HepG2 (cell line): Measurements from ENCODE around the gene RNASE11. TPM values are rescaled to one million over a fixed set of nuclear protein-coding genes. Genes with fewer than 3 reads are reported as not detected.

ENCODE experiments used
- AHR ChIP-seq: IDR thresholded peaks from 2 replicates; pipeline ENCODE4 v1.6.1; 2018; ENCODE audit warnings: missing genetic modification reagents, missing compliant biosample characterization
- ATF7-NPFF ChIP-seq: sonication (generic); formaldehyde crosslinking; IDR thresholded peaks from 2 replicates; pipeline ENCODE4 v1.8.1; 2023; ENCODE audit warnings: mild to moderate bottlenecking, low read depth, missing genetic modification reagents, moderate library complexity
- DPF2 ChIP-seq: sonication (generic); formaldehyde crosslinking; IDR thresholded peaks from 2 replicates; pipeline ENCODE4 v1.4.0; 2020; ENCODE audit warnings: mild to moderate bottlenecking, low read depth, missing genetic modification reagents, borderline replicate concordance
- FOXO1 ChIP-seq: sonication (generic); formaldehyde crosslinking; IDR thresholded peaks from 2 replicates; pipeline ENCODE4 v1.4.0; 2020; ENCODE audit warnings: missing genetic modification reagents
- FOXP1 ChIP-seq, 2 experiments: fragments of 450-650 bp in 1 of 2; IDR thresholded peaks; 2 replicates each; pipeline ENCODE4 v1.6.1; 2017 to 2018; ENCODE audit warnings: antibody characterized with exemption in 1 of 2
- HDAC2 ChIP-seq: sonication (generic); formaldehyde crosslinking; IDR thresholded peaks from 2 replicates; pipeline ENCODE4 v1.4.0; 2020; ENCODE audit warnings: missing genetic modification reagents
- HNRNPH1 ChIP-seq: fragments of 200-400 bp; formaldehyde crosslinking; optimal IDR thresholded peaks from 2 replicates; pipeline ENCODE3; 2017; ENCODE audit warnings: mild to moderate bottlenecking, low read depth, low read length
- HNRNPLL ChIP-seq: fragments of 200-400 bp; formaldehyde crosslinking; IDR thresholded peaks from 2 replicates; pipeline ENCODE4 v1.6.1; 2017; ENCODE audit warnings: mild to moderate bottlenecking, low read depth, low read length; ENCODE audit not compliant: poor library complexity, severe bottlenecking
- RFX1 ChIP-seq: fragments of 450-650 bp; IDR thresholded peaks from 2 replicates; pipeline ENCODE4 v1.6.1; 2017
- TGIF2 ChIP-seq: IDR thresholded peaks from 2 replicates; pipeline ENCODE4 v1.6.1; 2016; ENCODE audit warnings: control low read depth, missing compliant biosample characterization
- THYN1 ChIP-seq: sonication (generic); formaldehyde crosslinking; IDR thresholded peaks from 2 replicates; pipeline ENCODE4 v1.8.1; 2023; ENCODE audit warnings: low read depth, mild to moderate bottlenecking, moderate library complexity, missing genetic modification reagents, borderline replicate concordance
- ZBTB1 ChIP-seq: sonication (generic); formaldehyde crosslinking; IDR thresholded peaks from 2 replicates; pipeline ENCODE4 v1.4.0; 2020; ENCODE audit warnings: missing genetic modification reagents, borderline replicate concordance
- ZBTB7B ChIP-seq: sonication (generic); formaldehyde crosslinking; IDR thresholded peaks from 2 replicates; pipeline ENCODE4 v1.4.0; 2020; ENCODE audit warnings: missing genetic modification reagents
- ZNF180 ChIP-seq: sonication (generic); formaldehyde crosslinking; IDR thresholded peaks from 2 replicates; pipeline ENCODE4 v1.4.0; 2020; ENCODE audit warnings: low read depth, missing genetic modification reagents, borderline replicate concordance
- ZNF207 ChIP-seq: fragments of 450-650 bp; IDR thresholded peaks from 2 replicates; pipeline ENCODE4 v1.6.1; 2016; ENCODE audit warnings: antibody characterized with exemption, borderline replicate concordance
- ZNF3 ChIP-seq: IDR thresholded peaks from 2 replicates; pipeline ENCODE4 v1.7.0; 2017; ENCODE audit warnings: inconsistent platforms
- ZNF430 ChIP-seq: sonication (generic); formaldehyde crosslinking; IDR thresholded peaks from 2 replicates; pipeline ENCODE4 v1.9.0; 2021; ENCODE audit warnings: mild to moderate bottlenecking, missing genetic modification reagents
- ZNF552 ChIP-seq: sonication (generic); formaldehyde crosslinking; IDR thresholded peaks from 2 replicates; pipeline ENCODE4 v1.9.0; 2022; ENCODE audit warnings: missing genetic modification reagents, mild to moderate bottlenecking, borderline replicate concordance
- ZNF558 ChIP-seq: sonication (generic); formaldehyde crosslinking; IDR thresholded peaks from 2 replicates; pipeline ENCODE4 v1.9.0; 2022; ENCODE audit warnings: mild to moderate bottlenecking, missing genetic modification reagents, borderline replicate concordance
- ZNF564 ChIP-seq: sonication (generic); formaldehyde crosslinking; IDR thresholded peaks from 2 replicates; pipeline ENCODE4 v1.8.1; 2023; ENCODE audit warnings: mild to moderate bottlenecking, missing genetic modification reagents
- ZNF766 ChIP-seq: sonication (generic); formaldehyde crosslinking; IDR thresholded peaks from 2 replicates; pipeline ENCODE4 v1.5.0; 2020; ENCODE audit warnings: missing genetic modification reagents, borderline replicate concordance
- ZNF775 ChIP-seq: sonication (generic); formaldehyde crosslinking; IDR thresholded peaks from 2 replicates; pipeline ENCODE4 v1.4.0; 2020; ENCODE audit warnings: missing genetic modification reagents, mild to moderate bottlenecking, moderate library complexity, borderline replicate concordance
- ZSCAN30 ChIP-seq: sonication (generic); formaldehyde crosslinking; IDR thresholded peaks from 2 replicates; pipeline ENCODE4 v1.5.0; 2020; ENCODE audit warnings: mild to moderate bottlenecking, missing genetic modification reagents
- polyA plus RNA-seq, 8 experiments: library from polyadenylated mRNA; depleted of rRNA in 3 of 8; stranded (reverse) in 7 of 8; unstranded in 1 of 8; fragments of >200 nt; fragmentation: Illumina TruSeq in 4 of 8; extraction: Trizol in 4 of 8; gene quantifications; 2 replicates each; pipeline versions ENCODE4 v1.2.1 to v1.2.3, GENCODE V29; 2011 to 2016; ENCODE audit warnings: low read depth in 4 of 8, missing spikeins in 1 of 8, mixed read lengths in 1 of 8; ENCODE audit not compliant: insufficient read depth in 1 of 8
- total RNA-seq, 5 experiments: library from RNA; depleted of rRNA; stranded (reverse); fragments of >200 nt; fragmentation: Illumina TruSeq; extraction: Trizol; gene quantifications; 2 replicates each; pipeline ENCODE4 v1.2.3, GENCODE V29; 2016; ENCODE audit warnings: low read depth in 1 of 5
- TF ChIP-seq, protein P1 (sequence below): sonication (generic); formaldehyde crosslinking; IDR thresholded peaks from 2 replicates; pipeline ENCODE4 v1.4.0; 2020; ENCODE audit warnings: low read depth, mild to moderate bottlenecking, missing genetic modification reagents
- TF ChIP-seq, protein P2 (sequence below): IDR thresholded peaks from 2 replicates; pipeline ENCODE4 v1.6.1; 2016
- TF ChIP-seq, protein P3 (sequence below): IDR thresholded peaks from 2 replicates; pipeline ENCODE4 v1.6.1; 2012; ENCODE audit warnings: inconsistent platforms
- TF ChIP-seq, protein P4 (sequence below): sonication (generic); formaldehyde crosslinking; conservative IDR thresholded peaks from 2 replicates; pipeline ENCODE4 v1.8.1; 2023; ENCODE audit warnings: missing genetic modification reagents

The RNASE11 gene
- total and polyA plus RNA-seq, 2 of the 13 experiments (the other 11 are each of a cell fraction or from before 2014, with no cell fraction given), result not detected

DNA sequence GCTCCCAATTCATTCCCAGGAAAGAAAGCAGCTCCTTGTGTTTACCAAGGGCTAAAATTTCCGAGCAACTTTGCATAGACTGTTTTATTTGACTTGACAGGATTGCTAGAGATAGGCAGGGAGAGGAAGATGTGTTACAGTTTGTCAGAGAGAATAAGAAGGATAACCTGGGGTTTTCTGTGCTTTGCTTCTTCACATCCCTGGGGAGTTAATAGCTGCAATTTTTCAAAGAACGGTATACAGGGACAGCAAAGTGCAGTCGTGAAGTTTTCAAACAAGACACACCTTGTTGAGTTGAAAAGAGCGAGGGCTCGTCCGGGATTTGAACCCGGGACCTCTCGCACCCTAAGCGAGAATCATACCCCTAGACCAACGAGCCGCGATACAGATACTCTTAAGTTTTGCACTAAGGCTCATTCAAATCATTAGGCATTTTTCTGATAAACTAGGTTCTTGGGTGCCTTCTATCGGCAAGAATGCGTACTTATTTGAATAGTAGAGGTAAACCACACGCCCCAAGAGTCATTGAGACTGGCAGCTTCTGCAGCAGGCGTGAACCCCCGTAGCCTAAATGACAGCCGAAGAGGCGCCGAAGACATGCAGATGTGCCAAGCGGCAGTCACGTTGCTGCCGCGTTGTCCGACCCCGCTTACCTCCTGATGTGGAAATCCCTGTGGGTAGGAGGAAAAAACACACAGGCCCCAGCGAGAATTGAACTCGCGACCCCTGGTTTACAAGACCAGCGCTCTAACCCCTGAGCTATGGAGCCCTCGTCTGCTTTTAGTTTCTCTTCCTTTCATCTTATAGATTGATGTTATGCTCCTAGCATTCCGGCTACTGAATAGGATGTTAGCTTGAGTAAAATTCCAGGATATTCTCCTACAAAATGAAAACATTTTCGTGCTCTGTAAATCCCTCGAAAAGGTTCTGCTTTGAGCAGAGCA, 25.6 kb upstream of the RNASE11 start (continued):
- TF ChIP-seq, protein P1, sequence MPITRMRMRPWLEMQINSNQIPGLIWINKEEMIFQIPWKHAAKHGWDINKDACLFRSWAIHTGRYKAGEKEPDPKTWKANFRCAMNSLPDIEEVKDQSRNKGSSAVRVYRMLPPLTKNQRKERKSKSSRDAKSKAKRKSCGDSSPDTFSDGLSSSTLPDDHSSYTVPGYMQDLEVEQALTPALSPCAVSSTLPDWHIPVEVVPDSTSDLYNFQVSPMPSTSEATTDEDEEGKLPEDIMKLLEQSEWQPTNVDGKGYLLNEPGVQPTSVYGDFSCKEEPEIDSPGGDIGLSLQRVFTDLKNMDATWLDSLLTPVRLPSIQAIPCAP (CRISPR knock-in tag), result no peak
- no peak for TF ChIP-seq ATF7-NPFF (CRISPR knock-in tag)
- TF ChIP-seq ZNF766, result peak; percentile 89
- TF ChIP-seq HNRNPH1, result no peak
- TF ChIP-seq ZSCAN30 (CRISPR knock-in tag), result peak; percentile 97
- TF ChIP-seq ZNF207, result no peak
- peak; percentile 42; the same call in 1 of the 2 replicates for TF ChIP-seq FOXO1 (CRISPR knock-in tag)
- TF ChIP-seq ZNF430 (CRISPR knock-in tag), result peak; percentile 85; the same call in 1 of the 2 replicates
- 0 out of 2 replicates have a peak, but pooled peaks have one; percentile 92 for TF ChIP-seq ZNF180 (CRISPR knock-in tag)
- no peak for TF ChIP-seq ZBTB1 (CRISPR knock-in tag)
- peak; percentile 85 for TF ChIP-seq ZNF564
- TF ChIP-seq HNRNPLL, result peak; percentile 41
- no peak for TF ChIP-seq RFX1
- TF ChIP-seq TGIF2 (CRISPR knock-in tag), result peak; percentile 73; the same call in 1 of the 2 replicates
- TF ChIP-seq, protein P2, sequence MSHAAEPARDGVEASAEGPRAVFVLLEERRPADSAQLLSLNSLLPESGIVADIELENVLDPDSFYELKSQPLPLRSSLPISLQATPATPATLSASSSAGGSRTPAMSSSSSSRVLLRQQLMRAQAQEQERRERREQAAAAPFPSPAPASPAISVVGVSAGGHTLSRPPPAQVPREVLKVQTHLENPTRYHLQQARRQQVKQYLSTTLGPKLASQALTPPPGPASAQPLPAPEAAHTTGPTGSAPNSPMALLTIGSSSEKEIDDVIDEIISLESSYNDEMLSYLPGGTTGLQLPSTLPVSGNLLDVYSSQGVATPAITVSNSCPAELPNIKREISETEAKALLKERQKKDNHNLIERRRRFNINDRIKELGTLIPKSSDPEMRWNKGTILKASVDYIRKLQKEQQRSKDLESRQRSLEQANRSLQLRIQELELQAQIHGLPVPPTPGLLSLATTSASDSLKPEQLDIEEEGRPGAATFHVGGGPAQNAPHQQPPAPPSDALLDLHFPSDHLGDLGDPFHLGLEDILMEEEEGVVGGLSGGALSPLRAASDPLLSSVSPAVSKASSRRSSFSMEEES (CRISPR knock-in tag), result peak; percentile 36; the same call in 1 of the 2 replicates
- TF ChIP-seq DPF2 (CRISPR knock-in tag), result no peak
- TF ChIP-seq ZNF3 (CRISPR knock-in tag), result 0 out of 2 replicates have a peak, but pooled peaks have one; percentile 10
- peak; percentile 73 for TF ChIP-seq ZBTB7B (CRISPR knock-in tag)
- no peak for TF ChIP-seq ZNF775 (CRISPR knock-in tag)
- TF ChIP-seq, protein P3, sequence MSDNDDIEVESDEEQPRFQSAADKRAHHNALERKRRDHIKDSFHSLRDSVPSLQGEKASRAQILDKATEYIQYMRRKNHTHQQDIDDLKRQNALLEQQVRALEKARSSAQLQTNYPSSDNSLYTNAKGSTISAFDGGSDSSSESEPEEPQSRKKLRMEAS, result peak; percentile 86
- peak; percentile 75 for TF ChIP-seq HDAC2 (CRISPR knock-in tag)
- TF ChIP-seq, protein P4, sequence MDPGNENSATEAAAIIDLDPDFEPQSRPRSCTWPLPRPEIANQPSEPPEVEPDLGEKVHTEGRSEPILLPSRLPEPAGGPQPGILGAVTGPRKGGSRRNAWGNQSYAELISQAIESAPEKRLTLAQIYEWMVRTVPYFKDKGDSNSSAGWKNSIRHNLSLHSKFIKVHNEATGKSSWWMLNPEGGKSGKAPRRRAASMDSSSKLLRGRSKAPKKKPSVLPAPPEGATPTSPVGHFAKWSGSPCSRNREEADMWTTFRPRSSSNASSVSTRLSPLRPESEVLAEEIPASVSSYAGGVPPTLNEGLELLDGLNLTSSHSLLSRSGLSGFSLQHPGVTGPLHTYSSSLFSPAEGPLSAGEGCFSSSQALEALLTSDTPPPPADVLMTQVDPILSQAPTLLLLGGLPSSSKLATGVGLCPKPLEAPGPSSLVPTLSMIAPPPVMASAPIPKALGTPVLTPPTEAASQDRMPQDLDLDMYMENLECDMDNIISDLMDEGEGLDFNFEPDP (CRISPR knock-in tag), result no peak
- peak; percentile 74; the same call in 1 of the 2 replicates for TF ChIP-seq AHR (CRISPR knock-in tag)
- no peak for TF ChIP-seq FOXP1 (IDR thresholded peaks at IDR 0.05)
- TF ChIP-seq FOXP1 (CRISPR knock-in tag; IDR thresholded peaks at IDR 0.05), result peak; percentile 62
- peak; percentile 93 for TF ChIP-seq ZNF558 (CRISPR knock-in tag)
- 0 out of 2 replicates have a peak, but pooled peaks have one; percentile 71 for TF ChIP-seq THYN1 (CRISPR knock-in tag)
- peak; percentile 80; the same call in 1 of the 2 replicates for TF ChIP-seq ZNF552 (CRISPR knock-in tag)
